HPDE6-E6E7 (cell line): ENCODE measurements around the gene AAK1.

ENCODE experiments used
- DNase-seq: peaks from one replicate; pipeline ENCODE4 v3.0.0; 2011; ENCODE audit warnings: missing footprints; ENCODE audit errors: extremely low spot score

AAK1 gene

GRCh38 chr2:69493268-69493667, 150.3 kb downstream of the AAK1 start:
- DNase-seq, result no peak

- DNase-seq, result no peak
These were observed 151.7 kb downstream of the AAK1 start for GRCh38 chr2:69491864-69492263.

GRCh38 chr2:69490486-69490885, 153.1 kb downstream of the AAK1 start:
- DNase-seq, result no peak

- DNase-seq, result no peak
These were observed 153.7 kb downstream of the AAK1 start for GRCh38 chr2:69489793-69490192.

GRCh38 chr2:69483696-69484095, 159.8 kb downstream of the AAK1 start:
- no peak for DNase-seq

- no peak for DNase-seq
These were observed 160.5 kb downstream of the AAK1 start for GRCh38 chr2:69483024-69483423.

GRCh38 chr2:69482471-69482870, 161.1 kb downstream of the AAK1 start:
- no peak for DNase-seq

- DNase-seq, result no peak
These were observed 162.1 kb downstream of the AAK1 start for GRCh38 chr2:69481421-69481820.

- DNase-seq, result no peak
These were observed 165.9 kb downstream of the AAK1 start for GRCh38 chr2:69477627-69478026.

GRCh38 chr2:69474688-69475087, 168.9 kb downstream of the AAK1 start:
- no peak for DNase-seq

- DNase-seq, result no peak
These were observed 171.7 kb downstream of the AAK1 start for GRCh38 chr2:69471793-69472192.

- no peak for DNase-seq
These were observed 172.6 kb downstream of the AAK1 start for GRCh38 chr2:69470911-69471310.

- no peak for DNase-seq
These were observed 173.8 kb downstream of the AAK1 start for GRCh38 chr2:69469784-69470183.

- DNase-seq, result no peak
These were observed 174.2 kb downstream of the AAK1 start for GRCh38 chr2:69469375-69469774.

GRCh38 chr2:69466728-69467127, 176.8 kb downstream of the AAK1 start:
- no peak for DNase-seq

GRCh38 chr2:69465513-69466456, 177.8 kb downstream of the AAK1 start:
- DNase-seq, result no peak

GRCh38 chr2:69464575-69464974, 179.0 kb downstream of the AAK1 start:
- DNase-seq, result peak; percentile 84

- no peak for DNase-seq
These were observed 180.8 kb downstream of the AAK1 start for GRCh38 chr2:69462780-69463179.

- DNase-seq, result no peak
These were observed 182.1 kb downstream of the AAK1 start for GRCh38 chr2:69461404-69461803.

GRCh38 chr2:69459936-69460335, 183.6 kb downstream of the AAK1 start:
- no peak for DNase-seq

GRCh38 chr2:69456950-69457445, 186.5 kb downstream of the AAK1 start:
- no peak for DNase-seq

- no peak for DNase-seq
These were observed 187.4 kb downstream of the AAK1 start for GRCh38 chr2:69456154-69456553.

- no peak for DNase-seq
These were observed 188.6 kb downstream of the AAK1 start for GRCh38 chr2:69454976-69455375.
